Fibroblast of the conjunctiva (primary cell): ENCODE data around the gene RBM45.
A peak's percentile ranks its signal among the peaks of the same experiment; 100 is the strongest.
"Not testable (repeated sequence)": the region's sequence is repeated elsewhere in the genome, so short reads cannot be mapped to it uniquely, and the experiment has no call there.

ENCODE experiments used
- DNase-seq: peaks from one replicate; pipeline ENCODE4 v3.0.0-alpha.2; 2010; ENCODE audit warnings: low read depth

RBM45 gene

GRCh38 chr2:178112202-178113152 is at the start of gene RBM45:
Gene RBM45 (plus strand): TSS chr2:178112437. CDS start chr2:178112547, 110 bp downstream.
- DNase-seq, result peak; percentile 89

- DNase-seq, result no peak
These were observed 45.9 kb upstream of the RBM45 start for GRCh38 chr2:178066324-178066723.

- no peak for DNase-seq
These were observed 45.2 kb upstream of the RBM45 start for GRCh38 chr2:178066890-178067669.

- DNase-seq, result no peak
These were observed 43.3 kb upstream of the RBM45 start for GRCh38 chr2:178068823-178069454.

- no peak for DNase-seq
These were observed 42.7 kb upstream of the RBM45 start for GRCh38 chr2:178069551-178069950.

GRCh38 chr2:178070824-178071223 is 41.4 kb upstream of the RBM45 start:
- no peak for DNase-seq

GRCh38 chr2:178072000-178072382 is 40.2 kb upstream of the RBM45 start:
- no peak for DNase-seq

GRCh38 chr2:178072383-178073301 is 39.6 kb upstream of the RBM45 start, which contains the start of gene PDE11A:
Gene PDE11A (minus strand): TSS chr2:178072777. CDS start chr2:178072437, 340 bp downstream.
- DNase-seq, result peak; percentile 24

GRCh38 chr2:178074123-178075005 is 37.9 kb upstream of the RBM45 start:
- no peak for DNase-seq

GRCh38 chr2:178075006-178075326 is 37.3 kb upstream of the RBM45 start:
- no peak for DNase-seq

GRCh38 chr2:178076130-178076529 is 36.1 kb upstream of the RBM45 start:
- no peak for DNase-seq

- not testable (repeated sequence) for DNase-seq
These were observed 33.0 kb upstream of the RBM45 start for GRCh38 chr2:178079279-178079678.

- DNase-seq, result no peak
These were observed 29.7 kb upstream of the RBM45 start for GRCh38 chr2:178082408-178083045.

- DNase-seq, result no peak
These were observed 28.0 kb upstream of the RBM45 start for GRCh38 chr2:178084273-178084672.

- DNase-seq, result no peak
These were observed 23.4 kb upstream of the RBM45 start for GRCh38 chr2:178088774-178089270.

- no peak for DNase-seq
These were observed 18.8 kb upstream of the RBM45 start for GRCh38 chr2:178093471-178093870.

GRCh38 chr2:178101321-178102079 is 10.7 kb upstream of the RBM45 start:
- DNase-seq, result no peak

GRCh38 chr2:178105566-178105965 is 6.7 kb upstream of the RBM45 start:
- no peak for DNase-seq

GRCh38 chr2:178106053-178106452 is 6.2 kb upstream of the RBM45 start:
- no peak for DNase-seq
